Measurements from ENCODE around the gene MRPS14. TPM values are rescaled to one million over a fixed set of nuclear protein-coding genes. Genes with fewer than 3 reads are reported as not detected.
A peak's percentile ranks its signal among the peaks of the same experiment; 100 is the strongest.
"Not testable (repeated sequence)": the region's sequence is repeated elsewhere in the genome, so short reads cannot be mapped to it uniquely, and the experiment has no call there.

Gene MRPS14
- total RNA-seq, 1 donor from 2014 or later = 21.0 TPM

- not testable (repeated sequence) for DNase-seq (ENCODE audit: low read depth)
These were observed 657 bp upstream of the MRPS14 start for GRCh38 chr1:175023922-175024242.

DNA sequence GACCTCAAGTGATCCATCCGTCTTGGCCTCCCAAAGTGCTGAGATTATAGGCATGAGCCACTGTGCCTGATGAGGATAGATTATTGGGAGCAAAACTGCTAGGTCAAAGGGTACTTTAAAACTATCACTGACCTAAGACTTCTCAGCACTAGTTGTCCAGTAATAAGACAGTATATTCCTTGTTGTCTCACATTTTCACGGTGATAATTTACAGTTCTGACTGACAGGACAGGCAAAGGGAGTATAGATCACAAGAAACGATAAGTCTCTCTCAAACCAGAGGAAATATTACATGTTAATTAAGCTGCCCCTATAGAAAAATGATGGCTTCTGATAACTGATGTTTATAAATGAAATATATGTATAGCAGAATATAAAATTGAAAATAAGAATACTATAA is 3.7 kb downstream of the MRPS14 start:
- DNase-seq (ENCODE audit: low read depth) = no peak

GRCh38 chr1:175015243-175015642 is 8.0 kb downstream of the MRPS14 start:
- no peak for DNase-seq (ENCODE audit: low read depth)

- DNase-seq (ENCODE audit: low read depth) = no peak
These were observed 9.8 kb downstream of the MRPS14 start for GRCh38 chr1:175013445-175013844.

GRCh38 chr1:175009532-175009931 is 13.7 kb downstream of the MRPS14 start:
- DNase-seq (ENCODE audit: low read depth) = no peak

DNA sequence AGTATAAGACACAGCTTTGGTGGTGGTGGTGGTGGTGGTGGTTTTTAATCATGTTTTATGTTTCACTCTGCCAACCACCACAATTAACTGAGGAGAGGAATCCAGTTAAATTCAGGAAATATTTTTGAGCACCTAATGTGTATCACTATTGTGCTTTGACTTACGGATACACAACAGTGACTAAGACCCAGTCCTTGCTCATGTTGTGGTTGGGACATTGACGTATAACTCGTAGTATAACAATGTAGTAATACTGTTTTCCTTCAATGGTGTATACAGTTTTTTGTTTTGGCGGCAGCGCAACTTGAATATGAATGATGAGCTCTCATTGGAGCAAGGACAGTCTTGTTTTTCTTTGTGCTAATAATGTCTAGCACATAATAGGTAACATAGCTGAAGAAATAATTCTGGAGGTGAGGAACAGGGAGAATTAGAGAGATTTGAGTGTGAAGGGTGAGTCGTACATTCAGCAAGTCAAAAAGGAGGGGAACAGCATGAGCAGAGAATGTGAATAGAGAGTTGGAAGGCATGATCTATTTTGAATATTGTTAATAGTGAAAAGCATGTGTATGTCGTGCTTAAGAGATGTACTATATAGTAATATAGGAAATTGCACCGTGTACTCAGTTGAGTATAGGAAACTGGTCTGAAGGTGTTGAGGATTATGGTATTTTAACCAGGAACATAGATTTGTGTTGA is 18.0 kb downstream of the MRPS14 start:
- no peak for DNase-seq (ENCODE audit: low read depth)

- no peak for DNase-seq (ENCODE audit: low read depth)
These were observed 19.7 kb downstream of the MRPS14 start for GRCh38 chr1:175003521-175003920.

- DNase-seq (ENCODE audit: low read depth) = no peak
These were observed 20.2 kb downstream of the MRPS14 start for GRCh38 chr1:175002910-175003517.

GRCh38 chr1:175000697-175001187 is 22.5 kb downstream of the MRPS14 start:
- peak; percentile 38 for DNase-seq (ENCODE audit: low read depth)

DNA sequence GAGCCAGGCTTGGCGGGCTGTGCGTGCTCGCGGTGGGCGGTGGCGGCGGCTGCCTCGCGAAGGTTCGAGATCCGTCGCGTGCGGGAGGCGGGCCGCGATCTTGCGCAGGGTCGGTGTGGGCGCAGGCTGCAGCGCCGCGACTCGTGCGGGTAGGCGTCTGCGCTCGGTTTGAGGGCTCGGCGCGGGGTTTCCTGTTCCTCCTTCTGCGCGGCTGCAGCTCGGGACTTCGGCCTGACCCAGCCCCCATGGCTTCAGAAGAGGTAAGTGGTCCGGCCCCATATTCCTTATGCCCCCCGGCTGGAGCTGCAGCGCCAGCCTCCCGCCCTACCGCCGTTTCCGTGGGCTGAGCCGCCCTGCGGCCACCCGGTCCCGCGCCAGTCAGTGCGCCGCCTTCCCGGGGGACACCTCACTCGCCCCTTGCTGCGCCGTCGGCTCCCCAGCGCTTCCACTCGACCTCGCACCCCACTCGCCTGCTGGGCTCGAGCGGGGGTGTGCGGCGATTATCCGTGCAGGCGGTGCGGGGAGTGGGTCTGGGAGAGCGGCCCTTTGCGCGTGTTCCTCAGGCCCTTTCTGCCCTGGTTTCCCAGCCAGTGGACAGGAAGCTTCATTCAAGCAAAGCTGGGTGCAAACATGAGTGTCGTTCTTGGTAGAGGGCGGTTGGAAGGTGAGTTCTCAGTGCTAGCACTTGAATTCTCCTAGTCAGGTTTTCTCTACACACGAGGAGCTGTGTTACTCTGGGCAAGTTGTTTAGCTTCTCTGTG is 23.1 kb downstream of the MRPS14 start, which contains the start of gene CACYBP:
CACYBP (plus strand) TSS at position 12 of the 761 bp plus-strand sequence; CDS start at position 246, 234 bp downstream.
- peak; percentile 50 for DNase-seq (ENCODE audit: low read depth)

DNA sequence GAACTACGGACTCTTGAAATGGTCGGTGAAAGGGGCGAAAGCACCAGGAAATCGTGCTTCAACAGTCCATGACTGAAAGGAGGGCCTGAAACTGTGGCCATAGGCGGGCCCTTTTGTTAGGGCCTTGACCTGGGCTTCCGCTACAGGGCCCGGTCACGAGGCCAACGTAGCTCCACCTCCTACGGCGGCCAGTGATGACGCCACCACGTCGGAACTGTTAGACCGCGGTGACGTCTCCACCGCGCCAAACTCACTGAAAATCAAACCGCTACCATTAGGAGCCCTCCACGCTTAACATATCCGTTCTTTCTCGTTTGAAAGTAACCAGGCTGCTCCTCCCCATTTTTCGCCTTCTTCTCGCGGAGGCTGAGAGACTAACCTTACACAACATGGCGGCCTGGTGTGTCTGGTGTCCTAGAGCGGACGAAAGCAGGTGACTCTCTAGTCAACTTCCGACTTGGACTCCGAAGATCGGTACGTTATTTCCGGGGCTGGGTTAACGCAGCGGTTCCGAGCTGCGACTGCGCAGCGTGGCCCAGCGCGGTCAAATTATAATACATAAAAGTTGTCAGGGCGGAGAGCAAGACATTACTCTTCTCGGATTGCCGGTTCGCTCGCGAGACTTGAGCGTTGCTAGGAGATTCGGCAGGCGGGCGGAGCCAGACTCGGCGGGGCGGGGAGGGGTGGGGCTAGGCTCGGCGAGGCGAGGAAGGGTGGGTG is 23.8 kb downstream of the MRPS14 start:
- peak; percentile 99 for DNase-seq (ENCODE audit: low read depth)

GRCh38 chr1:174998569-174999215 is 24.5 kb downstream of the MRPS14 start:
- peak; percentile 65 for DNase-seq (ENCODE audit: low read depth)

GRCh38 chr1:174997041-174997440 is 26.2 kb downstream of the MRPS14 start:
- no peak for DNase-seq (ENCODE audit: low read depth)

DNA sequence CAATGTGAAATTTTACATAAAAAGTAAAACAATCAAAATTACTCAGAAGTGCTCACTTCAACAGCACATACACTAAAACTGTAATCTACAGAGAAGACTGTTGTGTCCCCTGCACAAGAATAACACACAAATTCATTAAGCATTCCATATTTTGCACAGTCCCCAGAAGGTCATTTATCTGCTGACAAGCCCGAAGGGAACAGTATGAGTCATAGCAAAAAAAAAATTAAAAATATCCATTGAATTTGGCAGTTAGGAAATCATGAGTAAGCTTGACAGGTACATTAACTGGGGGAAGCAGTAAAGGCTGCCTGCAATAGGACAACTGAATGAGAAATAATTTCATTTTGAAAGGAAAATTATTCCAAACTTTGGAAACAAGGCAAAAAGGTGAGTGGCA is 26.7 kb downstream of the MRPS14 start:
- peak; percentile 25 for DNase-seq (ENCODE audit: low read depth)

GRCh38 chr1:174995916-174996315 is 27.3 kb downstream of the MRPS14 start:
- DNase-seq (ENCODE audit: low read depth) = no peak

GRCh38 chr1:174995121-174995520 is 28.1 kb downstream of the MRPS14 start:
- peak; percentile 37 for DNase-seq (ENCODE audit: low read depth)

DNA sequence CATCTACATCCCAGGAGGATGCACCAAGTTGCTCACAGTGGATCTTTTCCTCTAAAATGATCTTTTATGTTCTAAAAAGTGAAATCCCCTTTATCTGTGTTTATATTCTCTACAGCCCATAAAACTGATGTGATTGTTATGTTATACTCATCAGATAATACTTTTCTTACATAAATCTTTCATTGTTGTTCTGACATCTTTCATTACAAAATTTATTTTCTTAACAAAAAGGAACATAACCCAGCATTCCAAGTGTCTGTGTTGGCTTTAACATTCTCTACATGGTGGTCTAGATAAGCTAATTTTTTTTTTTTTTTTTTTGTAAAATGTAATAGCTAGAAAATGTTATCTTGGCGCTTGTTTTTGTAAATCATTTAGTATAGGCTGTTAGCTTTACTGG is 31.8 kb downstream of the MRPS14 start:
- DNase-seq (ENCODE audit: low read depth) = no peak

- peak; percentile 51 for DNase-seq (ENCODE audit: low read depth)
These were observed 32.7 kb downstream of the MRPS14 start for GRCh38 chr1:174990382-174990999.

DNA sequence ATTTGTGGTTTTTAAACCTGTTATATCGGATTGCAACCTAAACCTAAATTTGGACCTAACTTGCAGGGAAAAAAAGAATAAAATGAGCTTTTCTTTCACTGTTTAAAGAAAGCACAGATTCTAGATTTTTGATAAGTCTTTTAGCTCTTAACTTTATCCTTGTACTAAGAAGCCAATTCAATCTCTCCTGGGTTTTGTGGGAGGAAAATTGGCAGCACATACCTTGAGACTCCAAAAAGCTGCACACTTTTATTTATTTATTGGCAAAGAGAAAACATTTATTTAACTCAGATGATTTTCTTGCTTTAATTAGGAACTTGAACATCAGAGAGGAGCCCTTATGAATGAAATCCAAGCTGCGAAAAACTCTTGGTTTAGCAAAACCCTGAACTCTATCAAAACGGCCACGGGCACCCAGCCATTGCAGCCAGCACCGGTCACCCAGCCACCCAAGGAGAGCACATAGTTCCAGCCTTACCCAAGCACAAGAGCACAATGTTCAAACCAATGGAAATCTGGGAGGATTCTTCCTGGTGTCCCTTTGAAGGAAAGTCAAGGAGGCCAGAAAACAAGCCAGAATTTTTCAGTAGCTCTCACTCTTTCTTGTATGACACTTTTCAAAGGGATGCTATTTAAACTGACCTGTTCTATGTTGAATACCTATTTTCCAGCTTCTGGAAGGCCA is 33.5 kb downstream of the MRPS14 start:
- DNase-seq (ENCODE audit: low read depth) = no peak

- no peak for DNase-seq (ENCODE audit: low read depth)
These were observed 34.2 kb downstream of the MRPS14 start for GRCh38 chr1:174988986-174989385.
